Thyroid gland (tissue), 4 donors: ENCODE data around the gene NIM1K. TPM values are rescaled to one million over a fixed set of nuclear protein-coding genes. Genes with fewer than 3 reads are reported as not detected.
"Not testable (repeated sequence)": the region's sequence is repeated elsewhere in the genome, so short reads cannot be mapped to it uniquely, and the experiment has no call there.

ENCODE experiments used
- DNase-seq, 2 donors: peaks; one replicate each; pipeline ENCODE4 v3.0.0-alpha.2; 2019
- H3K27ac ChIP-seq, 3 donors: fragments of 200-600 bp; sonication (generic); 1 replicate in 2 of 3; 2 replicates in 1 of 3; pipeline ENCODE4 v1.5.1; 2016 to 2019; ENCODE audit warnings: mild to moderate bottlenecking in 1 of 3, moderate library complexity in 1 of 3
- H3K27me3 ChIP-seq: fragments of 200-600 bp; sonication (generic); one replicate; pipeline ENCODE4 v1.5.1; 2019
- H3K36me3 ChIP-seq, 2 donors: fragments of 200-600 bp; sonication (generic); one replicate each; pipeline ENCODE4 v1.5.1; 2016 to 2019
- H3K4me1 ChIP-seq, 2 donors: fragments of 200-600 bp; sonication (generic); one replicate each; pipeline ENCODE4 v1.5.1; 2017 to 2019
- H3K4me3 ChIP-seq, 3 donors: fragments of 200-600 bp; sonication (generic); replicated peaks in 1 of 3; 1 replicate in 2 of 3; 2 replicates in 1 of 3; pipeline ENCODE4 v1.5.1; 2016; ENCODE audit warnings: mild to moderate bottlenecking in 1 of 3
- H3K9me3 ChIP-seq: fragments of 200-600 bp; sonication (generic); one replicate; pipeline ENCODE4 v1.5.1; 2017
- CTCF ChIP-seq, 6 experiments: fragments of 200-600 bp in 3 of 6; fragments of 450-650 bp in 3 of 6; sonication (generic) in 3 of 6; IDR thresholded peaks; one replicate each; pipeline ENCODE4 v1.5.1; 2016 to 2019; ENCODE audit warnings: antibody characterized with exemption in 6 of 6, mild to moderate bottlenecking in 2 of 6, inconsistent platforms in 1 of 6, moderate library complexity in 1 of 6
- POLR2A ChIP-seq, 2 donors: fragments of 450-650 bp; IDR thresholded peaks; one replicate each; pipeline ENCODE4 v1.6.1; 2017; ENCODE audit warnings: antibody characterized with exemption in 2 of 2, mild to moderate bottlenecking in 2 of 2, moderate library complexity in 1 of 2
- WGBS, 2 donors: methylation state at CpG; one replicate each; pipeline ENCODE4 v1.1.5; 2017; 5-methylcytosine and 5-hydroxymethylcytosine counted together
- intact Hi-C: fragments of 100-400 bp; cut with DNase I; formaldehyde crosslinking; loops from one replicate; pipeline ENCODE4 v1.15.1; 2023
- small RNA-seq: library from RNA; depleted of rRNA; stranded (forward); fragments of <200 nt; gene quantifications from one replicate; pipeline ENCODE3, GENCODE V24; 2016
- total RNA-seq, 4 donors: library from RNA; depleted of rRNA; stranded (reverse); fragments of >200 nt; gene quantifications; one replicate each; pipeline ENCODE4 v1.2.3, GENCODE V29; 2016

NIM1K gene
- total RNA-seq, 4 donors from 2014 or later = 0.40 to 2.1 (median 0.58) TPM

- Histone ChIP-seq H3K4me3 (no peak overlapping the region), H3K27me3 (no peaks in the 10 kb centered on the region), H3K27ac (no peak overlapping the region), H3K9me3 (no peaks in the 10 kb centered on the region), H3K36me3 (no peaks in the 10 kb centered on the region), H3K4me1 (peaks cover 10 to 13% of the 10 kb centered on the region in 2 donors)
- no peak for DNase-seq
- intact Hi-C loops = no loop called here
- WGBS, 2 donors = 80 to 83% methylated on average over 4 to 5 of the region's 5 CpGs
- TF ChIP-seq POLR2A (IDR thresholded peaks at IDR 0.05) = no peak
- no peak for TF ChIP-seq CTCF (IDR thresholded peaks at IDR 0.05)
These were observed 124.4 kb downstream of the NIM1K start for GRCh38 chr5:43316421-43316820.

DNA sequence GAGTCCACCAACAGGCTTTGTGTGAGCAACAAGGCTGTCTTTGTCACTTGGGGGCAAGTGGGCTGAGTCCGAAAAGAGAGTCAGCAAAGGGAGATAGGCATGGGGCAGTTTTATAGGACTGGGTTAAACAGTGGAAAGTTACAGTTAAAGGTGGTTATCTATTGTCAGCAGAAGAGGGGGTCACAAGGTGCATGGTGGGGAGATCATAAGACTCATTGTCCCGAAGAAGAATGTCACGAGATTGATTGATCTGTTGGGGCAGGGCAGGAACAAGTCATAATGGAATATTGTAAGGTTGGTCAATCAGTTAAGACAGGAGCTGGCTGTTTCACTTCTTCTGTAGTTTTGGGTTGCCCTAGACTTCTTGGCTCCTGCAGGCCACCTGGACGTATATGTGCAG, 128.8 kb downstream of the NIM1K start:
- no peaks in the 10 kb centered on the region for H3K36me3 ChIP-seq
- H3K27ac ChIP-seq = no peak overlapping the region
- no peak for DNase-seq
- no peaks in the 10 kb centered on the region for H3K9me3 ChIP-seq
- TF ChIP-seq POLR2A (IDR thresholded peaks at IDR 0.05) (no peak), CTCF (IDR thresholded peaks at IDR 0.05) (no peak)
- H3K4me1 ChIP-seq = no peaks in the 10 kb centered on the region
- H3K27me3 ChIP-seq = no peaks in the 10 kb centered on the region
- 71 to 87% methylated on average over 4 of the region's 4 CpGs for WGBS, 2 donors
- intact Hi-C loops = no loop called here
- H3K4me3 ChIP-seq = no peak overlapping the region

- H3K27me3 ChIP-seq, H3K4me3 ChIP-seq, H3K4me1 ChIP-seq, intact Hi-C loops, DNase-seq, H3K27ac ChIP-seq, H3K36me3 ChIP-seq, H3K9me3 ChIP-seq: not testable (repeated sequence)
- 63 to 81% methylated on average over 3 of the region's 3 CpGs for WGBS, 2 donors
These were observed 131.5 kb downstream of the NIM1K start for GRCh38 chr5:43323488-43323887.

DNA sequence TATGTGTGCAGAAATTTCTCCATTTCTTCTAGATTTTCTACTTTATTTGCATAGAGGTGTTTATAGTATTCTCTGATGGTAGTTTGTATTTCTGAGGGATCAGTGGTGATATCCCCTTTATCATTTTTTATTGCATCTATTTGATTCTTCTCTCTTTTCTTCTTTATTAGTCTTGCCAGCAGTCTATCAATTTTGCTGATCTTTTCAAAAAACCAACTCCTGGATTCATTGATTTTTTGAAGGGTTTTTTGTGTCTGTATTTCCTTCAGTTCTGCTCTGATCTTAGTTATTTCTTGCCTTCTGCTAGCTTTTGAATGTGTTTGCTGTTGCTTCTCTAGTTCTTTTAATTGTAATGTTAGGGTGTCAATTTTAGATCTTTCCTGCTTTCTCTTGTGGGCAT, 133.6 kb downstream of the NIM1K start:
- H3K4me3 ChIP-seq, H3K36me3 ChIP-seq, H3K4me1 ChIP-seq, H3K9me3 ChIP-seq, H3K27me3 ChIP-seq, intact Hi-C loops, DNase-seq, H3K27ac ChIP-seq: not testable (repeated sequence)

Small RNAs within 50 kb of the gene (small RNA-seq; reads per million reads assigned to genes)
- gene AC106800.4 = not detected

Other genes starting within 250 kb of the NIM1K start
- 1 to 10 TPM; 1.2 to 6.3 (median 4.0) TPM for gene ANXA2R, start 151.9 kb upstream of the NIM1K start, total RNA-seq
- 10 to 100 TPM; 38.4 to 48.2 (median 44.2) TPM for gene ZNF131, start 71.3 kb upstream of the NIM1K start, total RNA-seq
- 10 to 100 TPM; 33.5 to 58.7 (median 44.1) TPM for gene HMGCS1, start 121.2 kb downstream of the NIM1K start, total RNA-seq
- 10 to 100 TPM; 21.5 to 44.7 (median 32.7) TPM for gene CCL28, start 220.2 kb downstream of the NIM1K start, total RNA-seq